GM12864 (cell line): Measurements from ENCODE around the gene OPA3.

Experiments
- DNase-seq: peaks from one replicate; pipeline ENCODE4 v3.0.0-alpha.2; 2011; ENCODE audit warnings: low read depth
- H3K4me3 ChIP-seq: 2 replicates; pipeline ENCODE4 v1.5.1; 2011; ENCODE audit warnings: mild to moderate bottlenecking, low read depth, low read length, control low read depth
- TF ChIP-seq, protein P1 (sequence below): IDR thresholded peaks from 2 replicates; pipeline ENCODE4 v1.5.1; 2011; ENCODE audit warnings: low read depth, mild to moderate bottlenecking, moderate library complexity, low read length, control low read depth, inconsistent platforms; ENCODE audit errors: missing control alignments

The OPA3 gene

DNA sequence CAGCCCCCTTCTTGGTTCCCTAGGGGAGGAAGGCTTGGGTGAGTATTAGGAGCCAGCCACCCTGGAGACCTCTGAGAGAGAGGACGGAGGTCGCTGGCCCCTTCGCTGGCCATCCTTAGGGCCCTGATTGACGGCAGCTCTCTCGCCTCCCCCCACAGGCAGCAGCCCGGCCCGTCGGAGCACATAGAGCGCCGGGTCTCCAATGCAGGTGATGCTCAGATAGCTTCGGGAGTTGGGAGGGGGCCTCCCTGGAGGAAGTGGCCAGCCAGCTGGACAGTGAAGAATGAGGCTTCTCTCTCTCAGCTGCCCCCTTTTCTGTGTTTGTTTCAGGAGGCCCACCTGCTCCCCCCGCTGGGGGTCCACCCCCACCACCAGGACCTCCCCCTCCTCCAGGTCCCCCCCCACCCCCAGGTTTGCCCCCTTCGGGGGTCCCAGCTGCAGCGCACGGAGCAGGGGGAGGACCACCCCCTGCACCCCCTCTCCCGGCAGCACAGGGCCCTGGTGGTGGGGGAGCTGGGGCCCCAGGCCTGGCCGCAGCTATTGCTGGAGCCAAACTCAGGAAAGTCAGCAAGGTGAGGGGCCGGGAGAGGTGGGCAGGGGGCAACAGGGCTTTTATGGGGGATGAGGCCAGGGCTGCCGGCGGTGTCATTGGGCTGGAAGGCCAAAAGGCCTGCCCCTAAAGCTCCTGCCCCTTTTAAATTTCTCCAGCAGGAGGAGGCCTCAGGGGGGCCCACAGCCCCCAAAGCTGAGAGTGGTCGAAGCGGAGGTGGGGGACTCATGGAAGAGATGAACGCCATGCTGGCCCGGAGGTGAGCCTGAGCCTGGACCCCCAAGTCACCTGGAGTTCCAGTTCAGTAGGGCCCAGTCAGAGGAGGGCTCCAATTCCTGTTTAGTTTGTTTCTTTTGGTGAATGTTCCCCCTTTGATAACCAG, 62.3 kb downstream of the OPA3 start:
- no peak overlapping the region for H3K4me3 ChIP-seq
- TF ChIP-seq, protein P1, sequence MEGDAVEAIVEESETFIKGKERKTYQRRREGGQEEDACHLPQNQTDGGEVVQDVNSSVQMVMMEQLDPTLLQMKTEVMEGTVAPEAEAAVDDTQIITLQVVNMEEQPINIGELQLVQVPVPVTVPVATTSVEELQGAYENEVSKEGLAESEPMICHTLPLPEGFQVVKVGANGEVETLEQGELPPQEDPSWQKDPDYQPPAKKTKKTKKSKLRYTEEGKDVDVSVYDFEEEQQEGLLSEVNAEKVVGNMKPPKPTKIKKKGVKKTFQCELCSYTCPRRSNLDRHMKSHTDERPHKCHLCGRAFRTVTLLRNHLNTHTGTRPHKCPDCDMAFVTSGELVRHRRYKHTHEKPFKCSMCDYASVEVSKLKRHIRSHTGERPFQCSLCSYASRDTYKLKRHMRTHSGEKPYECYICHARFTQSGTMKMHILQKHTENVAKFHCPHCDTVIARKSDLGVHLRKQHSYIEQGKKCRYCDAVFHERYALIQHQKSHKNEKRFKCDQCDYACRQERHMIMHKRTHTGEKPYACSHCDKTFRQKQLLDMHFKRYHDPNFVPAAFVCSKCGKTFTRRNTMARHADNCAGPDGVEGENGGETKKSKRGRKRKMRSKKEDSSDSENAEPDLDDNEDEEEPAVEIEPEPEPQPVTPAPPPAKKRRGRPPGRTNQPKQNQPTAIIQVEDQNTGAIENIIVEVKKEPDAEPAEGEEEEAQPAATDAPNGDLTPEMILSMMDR: no peak
- DNase-seq: no peak

DNA sequence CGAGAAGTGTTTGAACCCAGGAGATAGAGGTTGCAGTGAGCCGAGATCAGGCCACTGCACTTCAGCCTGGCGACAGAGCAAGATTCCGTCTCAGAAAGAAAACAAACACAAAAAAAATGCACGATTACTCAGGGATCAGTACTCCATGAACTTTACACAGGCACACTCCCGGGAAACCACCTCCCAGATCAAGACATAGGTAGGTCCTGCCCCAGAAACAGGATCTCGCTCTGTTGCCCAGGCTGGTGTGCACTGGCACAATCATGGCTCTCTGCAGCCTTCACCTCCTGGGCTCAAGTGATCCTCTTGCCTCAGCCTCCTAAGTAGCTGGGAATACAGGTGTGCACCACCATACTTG, 66.2 kb downstream of the OPA3 start:
- no peak overlapping the region for H3K4me3 ChIP-seq
- TF ChIP-seq, protein P1: no peak
- no peak for DNase-seq

DNA sequence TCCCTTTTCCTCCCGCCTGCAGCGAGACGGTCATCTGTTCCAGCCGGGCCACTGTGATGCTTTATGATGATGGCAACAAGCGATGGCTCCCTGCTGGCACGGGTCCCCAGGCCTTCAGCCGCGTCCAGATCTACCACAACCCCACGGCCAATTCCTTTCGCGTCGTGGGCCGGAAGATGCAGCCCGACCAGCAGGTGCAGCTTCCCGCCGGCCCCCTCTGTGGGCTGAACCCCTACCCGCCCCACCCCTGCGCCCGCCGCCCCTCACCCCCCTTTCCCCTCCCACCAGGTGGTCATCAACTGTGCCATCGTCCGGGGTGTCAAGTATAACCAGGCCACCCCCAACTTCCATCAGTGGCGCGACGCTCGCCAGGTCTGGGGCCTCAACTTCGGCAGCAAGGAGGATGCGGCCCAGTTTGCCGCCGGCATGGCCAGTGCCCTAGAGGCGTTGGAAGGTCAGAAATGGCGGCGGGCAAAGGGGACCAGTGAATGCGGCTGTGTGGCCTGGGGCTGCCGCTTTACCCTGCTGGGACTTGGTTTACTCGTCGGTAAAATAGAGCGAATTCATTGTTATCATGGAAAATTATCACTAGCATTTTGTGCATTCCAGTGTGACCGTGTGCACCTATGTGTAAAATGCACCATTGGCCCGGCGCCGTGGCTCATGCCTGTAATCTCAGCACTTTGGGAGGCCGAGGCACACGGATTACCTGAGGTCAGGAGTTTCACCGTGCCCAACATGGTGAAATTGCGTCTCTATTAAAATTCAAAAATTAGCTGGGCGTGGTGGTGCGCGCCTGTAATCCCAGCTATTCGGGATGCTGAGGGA, 66.7 kb downstream of the OPA3 start:
- TF ChIP-seq, protein P1: no peak
- no peak overlapping the region for H3K4me3 ChIP-seq
- no peak for DNase-seq

DNA sequence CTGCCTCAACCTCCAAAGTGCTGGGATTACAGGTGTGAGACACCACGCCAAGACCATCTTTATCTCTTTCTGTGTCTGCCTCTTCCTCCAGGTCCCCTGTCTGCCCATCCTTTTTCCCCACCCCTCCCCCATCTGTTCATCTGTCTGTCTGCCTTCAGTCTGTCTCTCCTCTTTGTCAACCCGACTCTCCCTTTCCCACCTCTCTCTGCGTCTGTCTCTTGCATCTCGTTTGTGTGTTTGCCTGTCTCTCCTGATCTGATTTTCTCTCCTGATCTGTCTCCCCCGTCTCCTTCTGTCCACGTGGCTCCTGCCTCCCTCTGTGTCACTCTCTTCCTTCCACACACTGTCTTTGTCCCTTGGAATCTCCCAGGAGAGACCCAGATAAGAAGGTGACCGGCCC, 67.4 kb downstream of the OPA3 start:
- TF ChIP-seq, protein P1: no peak
- DNase-seq: no peak
- H3K4me3 ChIP-seq: no peak overlapping the region

- H3K4me3 ChIP-seq: no peak overlapping the region
- TF ChIP-seq, protein P1: no peak
Measured at GRCh38 chr19:45515807-45516401, 68.7 kb downstream of the OPA3 start.

DNA sequence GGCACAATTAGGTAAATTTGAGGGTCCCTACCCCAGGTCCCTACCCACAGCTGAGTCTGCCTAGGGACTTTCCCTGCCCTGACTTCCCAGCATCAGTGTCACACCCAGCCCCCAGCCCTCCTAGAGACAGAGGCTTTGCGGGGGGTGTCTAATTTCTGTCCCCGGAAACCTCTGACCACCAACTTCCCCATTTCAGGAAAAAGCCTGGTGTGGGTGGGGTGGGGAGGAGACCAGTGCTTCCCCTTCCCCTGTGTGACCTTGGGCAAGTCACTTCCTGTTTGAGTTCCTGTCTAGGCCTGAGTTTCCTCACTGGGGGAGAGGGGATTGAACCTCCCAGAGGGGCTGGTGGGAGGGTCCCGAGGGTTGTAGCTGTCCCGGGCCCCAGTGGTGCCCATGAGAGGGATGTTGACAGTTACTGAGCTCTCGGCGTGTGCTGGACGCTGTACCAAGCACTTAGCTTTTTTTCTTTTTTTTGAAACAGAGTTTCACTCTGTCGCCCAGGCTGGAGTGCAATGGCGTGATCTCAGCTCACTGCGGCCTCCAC, 69.4 kb downstream of the OPA3 start:
- TF ChIP-seq, protein P1: no peak
- H3K4me3 ChIP-seq: no peak overlapping the region
- peak; percentile 57 for DNase-seq

More at GRCh38 chr19:45515807-45516401, 68.7 kb downstream of the OPA3 start:
- no peak for DNase-seq
